Mononuclear cell (primary cell): ENCODE data around the gene CAMKMT. TPM values are rescaled to one million over a fixed set of nuclear protein-coding genes. Genes with fewer than 3 reads are reported as not detected.

Experiments used
- H3K27me3 ChIP-seq: 2 replicates; pipeline ENCODE4 v1.6.0; 2011; ENCODE audit warnings: low read length, control low read depth; ENCODE audit not compliant: insufficient read depth
- H3K4me1 ChIP-seq: 2 replicates; pipeline ENCODE4 v1.5.1; 2011; ENCODE audit warnings: mild to moderate bottlenecking, low read length, control low read depth; ENCODE audit not compliant: insufficient read depth
- H3K4me3 ChIP-seq: 2 replicates; pipeline ENCODE4 v1.5.1; 2011; ENCODE audit warnings: mild to moderate bottlenecking, low read length, moderate library complexity
- H3K9me3 ChIP-seq: 2 replicates; pipeline ENCODE4 v1.5.1; 2011; ENCODE audit warnings: low read depth, mild to moderate bottlenecking, control low read depth, low read length
- total RNA-seq: library from RNA; depleted of rRNA; stranded (reverse); fragments of >200 nt; gene quantifications from one replicate; pipeline ENCODE4 v1.2.3, GENCODE V29; 2012

Gene CAMKMT
- total RNA-seq, 1 donor: 13.9 TPM

DNA sequence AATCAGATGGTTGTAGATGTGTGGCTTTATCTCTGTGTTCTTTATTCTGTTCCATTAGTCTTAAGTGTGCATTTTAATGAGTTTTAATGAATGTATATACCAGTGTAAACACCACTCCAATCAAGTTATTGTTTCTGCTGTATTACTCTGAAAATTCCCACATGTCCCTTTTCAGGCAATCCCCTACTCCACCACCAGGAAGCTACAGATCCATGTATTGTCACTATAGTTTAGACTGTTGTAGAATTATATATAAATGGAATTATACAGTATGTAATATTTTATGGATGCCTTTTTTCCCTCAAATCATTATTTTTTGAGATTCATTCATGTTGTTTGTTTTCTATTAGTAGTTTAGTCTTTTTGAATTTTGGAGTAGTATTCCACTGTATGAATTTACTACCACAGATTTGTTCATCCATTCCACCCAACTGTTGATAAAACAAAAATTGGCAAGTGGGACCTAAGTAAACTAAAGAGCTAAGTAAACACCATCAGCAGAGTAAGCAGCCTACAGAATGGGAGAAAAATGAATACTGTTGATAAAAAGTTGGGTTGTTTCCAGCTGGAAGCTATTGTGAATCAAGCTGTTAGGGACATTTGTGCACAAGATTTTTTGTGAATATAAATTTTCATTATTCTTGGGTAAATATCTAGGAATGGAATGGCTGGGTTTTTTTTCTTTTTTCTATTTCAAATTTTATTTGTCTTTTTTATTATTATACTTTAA, 262.0 kb downstream of the CAMKMT start:
- H3K27me3 ChIP-seq: no peaks in the 10 kb centered on the region
- H3K4me3 ChIP-seq: no peak overlapping the region
- no peaks in the 10 kb centered on the region for H3K9me3 ChIP-seq
- no peaks in the 10 kb centered on the region for H3K4me1 ChIP-seq

DNA sequence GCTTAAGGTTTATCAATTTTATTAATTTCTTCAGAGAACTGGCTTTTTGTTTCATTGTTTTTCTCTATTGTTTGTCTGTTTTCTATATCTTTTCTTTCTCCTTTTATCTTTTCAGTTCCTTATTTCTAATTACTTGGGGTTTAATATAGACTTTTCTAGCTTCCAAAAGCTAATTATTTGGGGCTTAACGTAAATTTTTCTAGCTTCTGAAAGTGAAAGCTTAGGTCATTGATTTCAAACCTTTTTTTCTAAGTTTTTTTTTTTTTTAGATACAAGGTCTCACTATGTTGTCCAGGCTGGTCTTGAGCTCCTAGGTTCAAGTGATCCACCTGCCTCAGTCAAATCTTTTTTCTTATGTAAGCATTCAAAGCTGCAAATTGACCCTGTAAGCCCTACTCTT, 266.6 kb downstream of the CAMKMT start:
- Histone ChIP-seq H3K27me3 (no peaks in the 10 kb centered on the region), H3K4me1 (no peaks in the 10 kb centered on the region), H3K4me3 (no peak overlapping the region), H3K9me3 (no peaks in the 10 kb centered on the region)

DNA sequence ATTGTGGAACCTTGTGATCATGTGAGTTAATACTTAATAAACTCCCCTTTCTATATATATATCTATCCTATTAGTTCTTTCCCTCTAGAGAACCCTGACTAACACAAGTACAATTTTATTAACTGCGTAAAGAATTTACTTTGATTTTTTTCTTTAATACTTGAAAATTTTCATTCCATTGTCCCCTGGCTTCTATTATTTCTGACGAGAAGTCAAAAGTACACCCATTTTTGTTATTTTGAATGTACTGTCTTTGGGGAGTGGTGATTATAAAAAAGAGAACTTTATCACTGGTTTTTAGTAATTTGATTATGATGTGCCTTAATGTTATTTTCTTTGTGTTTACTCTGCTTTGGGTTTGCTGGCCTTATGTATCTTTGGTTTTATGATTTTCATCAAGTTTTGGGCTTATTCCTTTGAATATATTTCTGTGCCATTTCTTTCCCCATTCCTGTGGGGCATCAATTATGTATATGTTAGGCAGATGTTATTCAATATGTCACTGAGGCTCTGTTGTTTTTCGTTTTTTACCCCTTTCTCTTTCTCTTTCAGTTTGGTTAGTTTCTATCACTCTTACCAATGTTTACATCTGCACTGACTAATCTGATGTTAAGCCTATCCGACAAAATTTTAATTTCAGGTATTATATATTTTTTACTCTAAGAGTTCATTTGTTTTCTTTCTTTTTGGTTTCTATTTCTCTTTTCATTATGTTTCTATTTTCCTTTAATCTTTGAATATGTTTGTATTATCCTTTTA, 271.4 kb downstream of the CAMKMT start:
- H3K27me3 ChIP-seq: no peaks in the 10 kb centered on the region
- H3K4me1 ChIP-seq: no peaks in the 10 kb centered on the region
- H3K4me3 ChIP-seq: no peak overlapping the region

DNA sequence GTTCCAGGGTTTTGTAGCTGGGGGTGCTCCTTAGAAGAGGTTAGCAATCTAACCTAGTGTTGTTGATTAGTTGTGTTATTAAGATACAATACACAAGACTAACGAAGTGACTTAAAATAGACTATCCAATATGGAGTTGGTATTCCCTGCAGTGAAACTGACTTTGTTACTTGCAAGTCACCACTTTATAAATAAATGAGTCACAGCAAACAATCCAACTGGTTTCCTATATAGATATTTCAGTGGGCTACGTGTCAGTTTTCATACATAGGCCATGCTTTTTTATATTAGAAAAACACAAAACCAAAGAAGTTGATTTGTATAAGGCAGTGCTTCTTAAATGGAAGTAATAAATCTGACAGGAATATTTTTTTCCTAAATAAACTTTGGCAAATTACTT, 274.0 kb downstream of the CAMKMT start:
- no peak overlapping the region for H3K4me3 ChIP-seq
- no peaks in the 10 kb centered on the region for H3K27me3 ChIP-seq
- no peaks in the 10 kb centered on the region for H3K4me1 ChIP-seq
- H3K9me3 ChIP-seq: no peaks in the 10 kb centered on the region

More for the DNA sequence above, 271.4 kb downstream of the CAMKMT start:
- no peaks in the 10 kb centered on the region for H3K9me3 ChIP-seq

DNA sequence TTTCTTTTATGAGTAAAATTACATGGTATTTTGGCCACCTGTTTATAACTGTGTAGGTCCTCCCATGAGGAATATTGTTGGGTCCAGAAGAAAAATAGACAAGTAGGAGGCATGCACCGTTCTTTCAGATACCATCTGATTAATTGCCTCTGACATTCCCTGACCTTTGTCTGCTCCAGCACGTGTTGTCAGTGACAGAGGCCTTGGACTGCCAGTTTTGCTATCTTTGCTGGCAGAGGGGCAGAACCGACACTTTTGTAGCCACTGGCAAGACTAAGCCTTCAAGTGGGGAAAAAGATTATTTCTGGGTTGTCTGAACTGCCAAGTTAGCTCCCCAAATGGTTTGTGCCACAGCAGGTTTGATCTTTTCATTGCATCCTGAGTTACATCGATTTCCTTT, 276.9 kb downstream of the CAMKMT start:
- no peaks in the 10 kb centered on the region for H3K9me3 ChIP-seq
- H3K4me1 ChIP-seq: no peaks in the 10 kb centered on the region
- no peaks in the 10 kb centered on the region for H3K27me3 ChIP-seq
- no peak overlapping the region for H3K4me3 ChIP-seq

DNA sequence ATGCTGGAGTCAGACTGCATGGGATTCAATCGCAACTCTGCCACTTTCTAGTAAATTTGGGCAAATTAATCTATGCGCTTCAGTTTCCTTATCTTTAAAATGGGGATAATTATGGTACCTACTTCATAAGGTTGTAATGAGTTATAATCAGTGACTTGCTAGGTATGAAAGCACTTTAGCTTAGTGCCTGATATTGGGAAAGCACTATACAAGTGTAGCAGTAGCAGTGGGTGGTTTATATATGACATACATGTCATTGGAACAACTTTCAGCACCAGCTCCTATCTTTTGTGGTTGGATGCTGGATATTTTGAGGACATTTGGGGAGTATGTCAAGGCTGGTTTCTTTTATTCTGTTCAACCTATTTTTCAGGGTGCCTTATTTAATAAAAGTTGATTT, 277.7 kb downstream of the CAMKMT start:
- Histone ChIP-seq H3K9me3 (no peaks in the 10 kb centered on the region), H3K4me1 (no peaks in the 10 kb centered on the region), H3K4me3 (no peak overlapping the region), H3K27me3 (no peaks in the 10 kb centered on the region)

DNA sequence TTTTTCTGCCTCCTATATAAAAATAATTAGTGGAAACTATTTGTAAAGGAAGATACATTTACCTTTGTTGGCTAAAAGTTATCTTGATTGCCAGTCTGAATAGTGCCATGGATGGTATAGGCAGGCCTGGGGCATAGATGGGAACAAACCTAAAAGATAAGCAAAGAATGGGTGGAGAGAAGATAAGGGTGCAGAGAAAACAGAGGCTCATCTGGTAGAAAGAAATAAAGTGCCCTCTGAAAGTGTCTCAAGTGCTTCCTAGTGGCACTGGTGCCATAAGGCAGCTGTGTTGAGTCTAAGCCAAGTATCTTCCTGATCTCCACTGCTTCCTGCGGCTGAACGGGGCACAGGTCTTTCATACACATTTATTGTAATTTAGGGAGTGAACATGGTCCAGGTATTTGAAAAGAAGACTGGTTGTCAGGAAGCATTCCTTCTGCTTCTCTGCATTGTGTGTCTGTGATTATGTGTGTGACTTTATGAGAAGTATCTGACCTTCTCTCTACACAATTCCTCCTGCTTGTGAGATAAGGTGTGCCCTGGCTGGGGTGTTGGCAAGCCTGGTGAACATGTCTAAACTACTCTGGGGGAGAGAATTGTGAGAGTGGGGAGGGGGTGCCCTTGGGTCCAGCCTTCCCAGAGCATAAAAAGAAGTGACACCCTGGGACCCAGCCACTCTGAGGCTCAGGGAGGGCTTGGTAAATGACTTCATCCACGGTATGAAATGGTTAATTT, 280.5 kb downstream of the CAMKMT start:
- H3K4me1 ChIP-seq: no peaks in the 10 kb centered on the region

DNA sequence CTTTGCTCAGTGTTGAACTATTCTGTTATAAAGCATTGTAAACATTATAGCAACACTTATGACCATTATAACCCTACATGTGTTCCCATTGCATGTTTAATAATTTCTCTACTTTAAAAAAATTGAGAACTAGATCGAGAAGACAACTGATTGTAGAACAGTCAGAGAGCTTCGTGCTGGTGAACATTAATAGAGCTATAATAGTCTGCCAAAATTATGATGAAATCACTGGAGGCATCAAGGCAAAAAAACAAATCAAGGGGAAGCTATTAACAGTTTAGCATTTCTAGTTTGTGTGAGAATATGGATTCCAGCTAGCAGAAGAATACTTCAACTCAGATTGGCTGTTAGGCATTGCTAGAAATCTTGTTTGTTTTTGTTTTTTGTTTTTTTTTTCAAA, 284.2 kb downstream of the CAMKMT start:
- Histone ChIP-seq H3K4me3 (no peak overlapping the region), H3K9me3 (no peaks in the 10 kb centered on the region), H3K4me1 (no peaks in the 10 kb centered on the region), H3K27me3 (no peaks in the 10 kb centered on the region)

More for the DNA sequence above, 280.5 kb downstream of the CAMKMT start:
- no peaks in the 10 kb centered on the region for H3K27me3 ChIP-seq
- H3K4me3 ChIP-seq: no peak overlapping the region
- no peaks in the 10 kb centered on the region for H3K9me3 ChIP-seq

DNA sequence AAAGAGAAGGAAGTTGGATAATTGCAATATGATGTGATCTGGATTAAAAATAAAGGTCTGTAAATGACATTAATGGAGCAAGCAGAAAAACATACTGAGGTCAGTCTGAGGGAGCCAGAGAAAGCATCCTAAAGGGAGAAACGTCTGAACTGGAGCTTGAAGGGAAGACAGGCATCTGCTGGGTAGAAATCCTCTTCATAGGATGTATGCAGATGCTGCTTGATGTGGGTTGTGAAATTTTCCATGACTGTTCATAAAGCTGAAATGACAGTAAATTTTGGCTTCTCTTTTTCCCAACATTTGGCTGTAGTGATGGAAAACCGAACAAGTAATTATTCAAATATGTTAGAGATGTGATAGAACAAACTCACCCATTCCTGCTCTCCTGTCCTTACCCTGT, 287.6 kb downstream of the CAMKMT start:
- no peaks in the 10 kb centered on the region for H3K27me3 ChIP-seq
- no peaks in the 10 kb centered on the region for H3K4me1 ChIP-seq
- H3K9me3 ChIP-seq: no peaks in the 10 kb centered on the region
- no peak overlapping the region for H3K4me3 ChIP-seq

DNA sequence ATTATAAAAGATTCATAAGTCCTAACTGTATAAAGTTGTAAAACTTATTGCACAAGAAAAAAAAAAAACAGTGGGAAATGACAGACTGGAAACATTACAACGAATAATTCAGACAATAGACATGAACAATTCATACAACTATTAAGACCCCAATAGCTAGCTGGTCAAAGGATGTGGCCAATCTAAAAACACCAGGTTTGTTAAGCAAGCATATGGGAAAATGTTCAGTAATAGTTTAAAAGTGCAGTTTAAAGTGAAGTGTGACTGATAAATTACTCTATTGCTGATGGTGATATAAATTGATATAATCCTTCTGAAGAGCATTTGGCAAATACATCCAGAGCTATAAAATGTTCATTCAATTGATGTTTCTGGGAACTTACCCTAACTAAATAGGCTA, 289.0 kb downstream of the CAMKMT start:
- Histone ChIP-seq H3K4me1 (no peaks in the 10 kb centered on the region), H3K9me3 (no peaks in the 10 kb centered on the region), H3K4me3 (no peak overlapping the region), H3K27me3 (no peaks in the 10 kb centered on the region)

DNA sequence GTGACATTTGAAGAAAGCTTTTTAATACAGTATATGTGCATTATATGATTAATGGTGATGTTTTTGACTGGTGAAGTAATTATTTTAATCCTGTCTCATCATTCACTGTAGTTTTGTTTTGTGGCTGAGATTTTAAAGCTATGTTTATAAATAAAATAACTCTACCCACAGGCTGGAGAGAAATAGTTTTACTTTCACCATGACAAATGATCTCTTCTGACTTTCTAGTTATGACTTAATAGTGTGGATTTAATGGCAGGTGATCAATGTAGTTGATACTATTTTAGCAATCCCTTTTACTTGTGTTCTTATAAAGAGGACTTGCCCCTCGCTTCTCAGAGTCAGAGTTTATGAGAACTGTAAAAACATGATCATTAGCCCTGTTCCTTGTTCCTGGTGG, 290.2 kb downstream of the CAMKMT start:
- Histone ChIP-seq H3K27me3 (no peaks in the 10 kb centered on the region), H3K4me1 (no peaks in the 10 kb centered on the region), H3K4me3 (no peak overlapping the region), H3K9me3 (no peaks in the 10 kb centered on the region)

DNA sequence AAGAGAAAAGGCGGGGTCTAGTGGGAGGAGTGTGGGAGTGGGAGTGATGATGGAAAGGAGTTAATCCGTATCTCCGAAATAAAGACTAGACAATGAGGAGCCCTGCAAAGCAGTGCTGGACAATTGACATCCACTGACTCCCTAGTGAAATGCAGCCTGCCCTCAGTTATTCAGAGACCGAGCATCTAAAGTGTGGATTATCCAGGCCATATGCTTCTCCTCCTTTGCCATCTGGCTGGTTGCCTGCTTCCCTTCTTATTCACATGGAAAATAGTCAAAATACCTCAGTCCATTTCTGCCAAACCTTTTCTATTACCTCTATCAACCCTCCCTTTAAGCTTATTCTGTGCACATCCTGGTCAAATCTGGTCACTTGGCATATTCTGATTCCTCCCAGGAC, 291.0 kb downstream of the CAMKMT start:
- H3K27me3 ChIP-seq: no peaks in the 10 kb centered on the region
- H3K9me3 ChIP-seq: no peaks in the 10 kb centered on the region
- H3K4me3 ChIP-seq: no peak overlapping the region
- no peaks in the 10 kb centered on the region for H3K4me1 ChIP-seq

DNA sequence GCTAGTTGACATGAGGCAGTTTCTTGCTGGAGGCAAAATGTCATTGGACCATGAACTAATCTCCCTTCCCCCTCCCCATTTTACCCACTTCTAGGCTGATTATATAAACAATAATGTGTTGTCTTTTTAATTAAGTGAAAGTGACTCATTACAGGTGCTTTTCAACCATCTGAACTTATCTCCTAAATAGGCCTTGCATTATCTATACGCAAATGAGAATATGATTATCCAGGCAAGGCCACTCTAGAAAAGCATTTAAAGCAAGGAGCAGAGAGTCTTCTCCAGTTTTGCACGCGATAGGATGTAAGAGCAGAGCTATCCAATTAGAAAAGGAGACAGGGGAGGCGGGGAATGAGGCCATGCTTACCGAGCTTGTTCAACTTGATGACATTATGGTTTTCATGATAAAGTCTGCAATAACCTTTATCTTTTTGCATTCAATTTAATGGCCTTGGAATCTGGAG, 293.7 kb downstream of the CAMKMT start:
- H3K27me3 ChIP-seq: no peaks in the 10 kb centered on the region
- H3K4me3 ChIP-seq: no peak overlapping the region
- no peaks in the 10 kb centered on the region for H3K9me3 ChIP-seq
- H3K4me1 ChIP-seq: no peaks in the 10 kb centered on the region

DNA sequence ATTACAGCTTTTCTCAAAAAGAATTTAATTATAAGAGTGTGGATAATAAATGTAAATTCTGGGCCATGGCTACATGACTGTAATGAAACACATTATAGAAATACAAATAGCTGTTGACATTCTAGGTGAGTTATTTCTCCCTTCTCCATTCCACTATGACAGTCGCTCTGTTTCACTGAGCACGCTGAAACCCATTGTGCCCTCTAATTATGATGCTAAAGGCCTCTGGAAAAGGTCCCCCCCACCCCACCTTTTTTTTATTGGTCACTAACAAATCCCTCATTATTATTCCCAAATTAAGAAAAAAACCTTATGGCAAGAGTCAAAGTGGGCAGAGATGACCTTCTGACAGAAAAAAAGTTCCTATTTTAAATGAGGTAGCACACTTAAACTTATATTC, 294.7 kb downstream of the CAMKMT start:
- no peaks in the 10 kb centered on the region for H3K27me3 ChIP-seq
- no peaks in the 10 kb centered on the region for H3K4me1 ChIP-seq
- H3K4me3 ChIP-seq: no peak overlapping the region
- H3K9me3 ChIP-seq: no peaks in the 10 kb centered on the region

DNA sequence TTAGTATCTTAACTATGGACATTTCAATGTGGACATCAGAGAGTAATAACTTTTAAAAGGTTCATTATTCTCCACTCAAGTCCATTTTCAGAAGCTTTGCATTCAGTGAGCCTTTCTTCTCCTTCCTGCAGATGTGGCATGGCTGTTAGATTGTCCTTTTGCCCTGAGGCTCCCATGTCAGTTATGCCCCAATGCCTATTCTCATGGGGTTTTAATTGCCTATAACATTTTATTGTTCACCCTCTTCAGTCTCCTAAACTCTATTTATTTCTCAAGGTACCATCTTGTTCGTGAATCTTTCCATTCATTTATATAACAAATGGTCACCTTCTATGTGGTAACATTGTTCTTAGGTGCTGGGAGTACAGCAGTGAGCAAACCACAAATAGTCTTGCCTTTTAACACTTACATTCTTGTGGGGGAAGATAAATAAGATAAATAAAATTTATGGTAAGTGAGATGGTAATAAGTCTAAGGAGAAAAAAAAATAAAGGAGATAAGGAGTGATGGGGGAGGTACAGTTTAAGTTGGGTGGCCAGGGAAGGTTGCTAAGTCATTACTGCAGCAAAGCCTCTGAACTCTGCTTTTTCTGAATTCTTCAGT, 301.8 kb downstream of the CAMKMT start:
- Histone ChIP-seq H3K9me3 (no peaks in the 10 kb centered on the region), H3K4me3 (no peak overlapping the region), H3K27me3 (no peaks in the 10 kb centered on the region), H3K4me1 (no peaks in the 10 kb centered on the region)
